ENCODE results near the gene TMEM51. TPM values are rescaled to one million over a fixed set of nuclear protein-coding genes. Genes with fewer than 3 reads are reported as not detected.
A peak's percentile ranks its signal among the peaks of the same experiment; 100 is the strongest.
"Not testable (repeated sequence)": the region's sequence is repeated elsewhere in the genome, so short reads cannot be mapped to it uniquely, and the experiment has no call there.

The TMEM51 gene
- total RNA-seq, 1 donor from 2014 or later, result 4.5 TPM

GRCh38 chr1:15153842-15154479, 414 bp downstream of the TMEM51 start:
- peak; percentile 65 for DNase-seq (ENCODE audit: low read depth)

GRCh38 chr1:15154480-15155036, 1.0 kb downstream of the TMEM51 start:
- DNase-seq (ENCODE audit: low read depth), result no peak

- DNase-seq (ENCODE audit: low read depth), result no peak
Observed at GRCh38 chr1:15155191-15155590, 1.6 kb downstream of the TMEM51 start.

GRCh38 chr1:15155888-15156741, 2.6 kb downstream of the TMEM51 start:
- no peak for DNase-seq (ENCODE audit: low read depth)

- no peak for DNase-seq (ENCODE audit: low read depth)
Observed at GRCh38 chr1:15156807-15157380, 3.3 kb downstream of the TMEM51 start.

GRCh38 chr1:15157524-15158399, 4.2 kb downstream of the TMEM51 start:
- DNase-seq (ENCODE audit: low read depth), result no peak

DNA sequence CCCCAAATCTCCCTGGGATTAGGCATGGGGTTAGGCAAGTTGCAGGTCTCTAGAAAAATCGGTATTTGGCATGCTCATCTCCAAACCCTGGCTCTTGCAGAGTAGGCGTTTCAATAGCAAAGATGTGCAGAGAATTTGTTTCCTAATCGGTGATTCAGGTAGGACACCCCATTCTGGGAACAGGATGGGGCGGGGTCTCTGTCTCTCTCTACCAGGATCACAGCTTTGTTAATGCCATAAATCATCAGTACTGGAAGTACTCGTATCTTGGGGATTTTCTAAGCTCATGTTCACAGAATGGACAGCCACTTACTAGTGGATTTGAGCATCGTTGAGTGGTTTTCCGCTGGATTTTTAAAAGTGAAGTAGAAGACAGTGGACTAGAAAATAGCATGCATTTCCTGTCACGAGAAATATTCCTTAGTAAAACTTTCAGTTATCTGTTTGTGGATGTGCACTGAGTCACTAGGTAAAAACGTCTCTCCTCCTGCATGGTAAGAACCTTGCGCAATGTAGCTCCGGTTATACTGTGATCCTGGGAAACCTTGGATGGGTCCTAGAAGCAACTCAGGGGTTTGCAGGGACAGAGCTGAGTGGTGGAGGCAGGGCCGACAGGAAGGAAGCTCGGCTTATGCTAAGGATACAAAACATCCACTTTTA, 5.1 kb downstream of the TMEM51 start:
- no peak for DNase-seq (ENCODE audit: low read depth)

DNA sequence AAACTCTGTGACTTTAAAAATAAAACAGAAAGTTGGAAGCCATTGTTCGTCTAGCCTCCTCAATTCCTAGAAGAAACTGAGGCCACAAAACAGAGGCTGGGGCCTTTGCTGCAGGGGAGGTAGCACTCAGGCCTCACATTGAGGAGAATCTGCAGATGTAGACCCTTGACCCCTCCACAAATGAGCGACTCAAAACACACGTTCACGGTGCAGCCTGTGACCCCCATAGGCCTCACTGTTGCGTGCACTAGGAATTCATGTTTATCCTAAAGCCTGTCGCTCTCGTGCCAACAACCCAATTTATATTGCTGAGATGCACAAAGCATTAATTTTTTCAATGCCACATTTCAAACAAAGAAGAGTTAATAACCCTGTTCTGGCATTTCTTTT, 5.6 kb downstream of the TMEM51 start:
- DNase-seq (ENCODE audit: low read depth), result no peak

DNA sequence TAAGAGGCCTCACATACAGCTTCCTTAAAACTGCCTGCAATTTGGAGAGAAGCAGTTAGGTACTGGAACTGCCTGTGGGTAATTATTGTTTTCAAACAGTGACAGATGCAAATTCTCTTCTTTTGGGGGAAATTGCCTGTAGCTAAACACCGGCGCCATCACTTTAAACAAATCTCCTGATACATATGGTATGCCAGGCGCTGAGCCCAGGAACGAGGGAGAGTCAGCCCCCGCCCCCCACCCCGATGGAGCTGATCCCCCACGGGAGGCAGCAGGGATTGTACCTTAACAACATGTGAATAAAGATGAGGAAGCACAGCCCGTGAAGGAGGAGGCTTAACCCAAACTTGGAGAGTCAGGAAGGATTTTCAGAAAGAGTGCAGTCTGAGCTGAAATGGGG, 7.1 kb downstream of the TMEM51 start:
- no peak for DNase-seq (ENCODE audit: low read depth)

DNA sequence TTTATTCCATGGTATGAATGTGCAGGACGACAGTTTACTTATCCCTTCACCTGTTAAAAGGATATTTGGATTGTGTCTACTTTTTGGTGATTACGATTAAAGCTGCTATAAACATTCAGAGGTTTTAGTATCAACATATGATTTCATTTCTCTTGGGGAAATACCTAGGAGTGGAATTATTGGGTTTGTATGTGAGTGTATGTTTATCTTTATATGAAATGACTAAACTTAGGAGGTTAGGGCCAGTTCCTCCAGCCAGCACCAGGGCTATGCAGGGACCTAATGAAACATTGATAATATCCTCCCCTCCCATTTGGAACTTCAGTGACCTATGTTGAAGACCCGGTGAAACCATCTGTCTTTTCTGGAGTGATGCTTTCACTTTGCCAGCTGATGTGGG, 13.8 kb downstream of the TMEM51 start:
- no peak for DNase-seq (ENCODE audit: low read depth)

DNA sequence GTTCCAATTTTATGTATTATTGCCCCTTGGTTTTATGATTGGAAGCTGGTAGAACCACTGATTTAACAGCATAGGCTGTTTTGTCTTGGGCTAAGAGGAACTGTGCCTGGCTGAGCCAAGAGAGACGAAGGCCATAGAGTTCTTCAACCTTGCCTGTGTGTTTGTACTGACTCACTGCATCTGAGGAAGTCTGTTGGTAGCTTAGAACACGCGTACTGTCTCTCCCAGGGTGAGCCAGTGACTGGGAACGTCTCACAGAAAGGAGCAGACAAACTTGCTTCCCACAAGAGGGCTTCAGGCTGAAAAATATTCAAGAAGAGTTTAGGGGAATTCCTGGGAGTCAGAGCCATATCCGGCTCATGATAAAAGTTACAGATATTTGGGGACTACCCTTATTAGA, 14.9 kb downstream of the TMEM51 start:
- peak; percentile 50 for DNase-seq (ENCODE audit: low read depth)

DNA sequence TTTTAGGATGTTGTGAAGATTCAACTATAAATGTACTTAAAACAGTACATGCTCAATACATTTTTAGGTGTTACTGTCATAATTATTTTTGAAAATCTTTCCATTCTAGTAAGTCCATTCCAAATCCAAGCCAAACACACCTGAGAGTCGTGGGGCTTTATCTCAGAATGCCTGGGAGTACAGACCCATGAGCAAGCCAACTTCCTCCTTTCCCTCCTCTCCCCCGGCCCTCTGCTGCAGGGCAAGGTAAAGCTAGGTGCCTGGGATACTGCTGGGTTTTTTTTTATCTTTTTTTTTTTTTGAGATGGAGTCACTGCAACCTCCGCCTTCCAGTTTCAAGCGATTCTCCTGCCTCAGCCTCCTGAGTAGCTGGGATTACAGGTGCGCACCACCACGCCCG, 16.5 kb downstream of the TMEM51 start:
- no peak for DNase-seq (ENCODE audit: low read depth)

DNA sequence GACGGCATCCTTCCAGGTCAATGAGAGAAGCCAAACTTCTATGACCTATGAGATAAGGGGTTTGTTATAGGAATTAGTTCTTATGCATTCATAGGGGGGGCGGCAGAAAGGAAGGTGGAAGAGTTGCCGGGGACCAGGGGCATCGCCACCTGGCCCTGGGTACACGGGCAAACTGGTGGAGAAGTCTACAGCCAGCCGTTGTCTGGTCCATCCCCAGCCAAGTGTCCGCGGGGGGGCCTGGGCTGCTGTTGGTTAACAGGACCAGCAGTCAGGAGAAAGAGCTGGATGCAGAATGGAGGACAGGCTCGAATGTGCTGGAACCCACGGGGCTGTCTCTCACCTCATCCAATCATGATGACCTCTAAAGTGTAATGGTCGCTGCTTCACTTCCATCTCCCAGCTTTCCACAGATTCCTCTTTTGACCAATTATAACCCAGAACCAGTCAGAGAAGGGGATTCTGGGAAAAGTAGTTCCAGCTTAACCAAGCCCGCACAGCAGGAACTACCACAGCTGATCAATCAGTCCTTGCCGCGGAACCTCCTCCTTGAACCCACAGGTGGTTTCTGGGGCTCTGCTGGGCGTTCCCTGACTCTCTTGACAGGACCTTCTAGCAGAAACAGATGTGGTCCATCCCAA, 17.8 kb downstream of the TMEM51 start:
- no peak for DNase-seq (ENCODE audit: low read depth)

GRCh38 chr1:15172405-15173259, 19.1 kb downstream of the TMEM51 start:
- no peak for DNase-seq (ENCODE audit: low read depth)

DNA sequence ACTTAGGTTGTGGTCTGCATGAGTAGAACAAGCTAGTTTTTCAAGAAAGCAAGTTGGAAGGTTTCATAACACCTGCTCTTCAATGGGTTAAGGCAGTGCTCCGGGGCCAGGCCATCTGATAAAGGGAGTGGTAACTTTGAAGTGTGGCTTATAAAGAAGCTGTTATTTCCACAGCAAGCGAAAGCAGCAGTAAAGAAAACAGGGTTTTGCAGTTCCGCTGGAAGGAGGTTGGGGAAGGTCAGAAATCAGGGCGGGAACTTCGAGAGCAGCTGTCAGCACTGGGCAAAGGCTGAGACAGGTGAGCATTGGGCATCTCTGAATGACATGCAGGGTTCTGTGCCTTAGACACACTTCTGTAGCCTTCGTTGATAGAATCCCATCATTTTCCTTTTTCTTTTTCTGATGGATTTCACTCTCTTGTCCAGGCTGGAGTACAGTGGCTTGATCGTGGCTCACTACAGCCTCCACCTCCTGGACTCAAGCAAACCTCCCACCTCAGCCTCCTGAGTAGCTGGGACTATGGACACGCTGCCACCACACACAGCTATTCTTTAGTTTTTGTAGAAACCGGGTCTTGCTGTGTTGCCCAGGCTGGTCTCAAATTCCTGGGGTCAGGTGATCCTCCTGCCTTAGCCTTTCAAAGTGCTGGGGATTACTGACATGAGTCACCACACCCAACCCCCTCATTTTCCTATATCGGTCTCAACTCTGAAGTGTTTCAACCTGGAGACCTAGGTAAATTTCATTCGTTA, 20.5 kb downstream of the TMEM51 start:
- no peak for DNase-seq (ENCODE audit: low read depth)

DNA sequence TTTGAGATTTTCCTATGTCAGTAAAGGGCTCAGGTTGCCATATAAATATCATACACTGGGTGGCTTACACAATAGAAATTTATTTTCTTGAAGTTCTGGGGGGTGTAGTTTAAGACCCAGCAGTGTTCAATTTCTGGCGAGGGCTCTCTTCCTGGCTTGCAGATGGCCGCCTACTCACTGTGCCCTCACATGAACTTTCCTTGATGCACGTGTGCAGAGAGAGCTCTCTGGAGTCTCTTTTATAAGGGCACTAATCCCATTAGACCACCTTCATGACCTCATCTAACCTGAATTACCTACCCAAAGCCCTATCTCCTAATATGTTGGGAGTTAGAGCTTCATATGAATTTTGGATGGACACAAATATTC, 21.1 kb downstream of the TMEM51 start:
- no peak for DNase-seq (ENCODE audit: low read depth)

DNA sequence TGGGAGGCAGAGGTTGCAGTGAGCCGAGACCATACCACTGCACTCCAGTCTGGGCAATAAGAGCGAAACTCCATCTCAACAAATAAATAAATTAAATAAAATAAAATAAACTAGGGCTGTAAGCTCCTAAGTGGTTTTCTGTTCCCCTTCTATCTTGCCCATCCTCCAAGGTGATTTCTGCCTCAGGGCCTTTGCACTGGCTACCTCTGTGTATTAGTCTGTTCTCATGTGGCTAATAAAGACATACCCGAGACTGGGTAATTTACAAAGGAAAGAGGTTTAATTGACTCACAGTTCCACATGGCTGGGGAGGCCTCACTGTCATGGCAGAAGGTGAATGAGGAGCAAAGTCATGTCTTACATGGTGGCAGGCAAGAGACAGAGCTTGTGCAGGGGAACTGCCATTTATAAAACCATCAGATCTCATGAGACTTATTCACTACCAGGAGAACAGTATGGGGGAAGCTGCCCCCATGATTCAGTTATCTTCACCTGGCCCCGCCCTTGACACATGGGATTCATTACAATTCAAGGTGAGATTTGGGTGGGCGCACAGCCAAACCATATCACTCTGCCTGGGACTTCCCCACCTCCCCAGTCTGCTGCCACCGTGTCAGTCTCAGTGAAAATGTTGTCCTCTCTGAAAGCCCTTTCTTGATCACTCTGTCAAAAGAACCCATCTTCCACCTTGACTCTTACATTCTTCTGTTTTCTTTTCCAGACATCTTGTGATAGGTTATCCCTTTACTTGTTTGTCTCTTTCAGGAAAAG, 22.0 kb downstream of the TMEM51 start:
- DNase-seq (ENCODE audit: low read depth), result not testable (repeated sequence)

GRCh38 chr1:15176120-15176519, 22.6 kb downstream of the TMEM51 start:
- no peak for DNase-seq (ENCODE audit: low read depth)

Measured in myocyte (in vitro differentiated cells).